HEK293 (cell line): ENCODE results near the gene ILK.

ENCODE experiments used
- CTCF ChIP-seq: fragments of 450-650 bp; formaldehyde crosslinking; IDR thresholded peaks from 2 replicates; pipeline ENCODE4 v1.5.1; 2016; ENCODE audit warnings: missing biosample characterization, missing genetic modification characterization
- GLI4 ChIP-seq: fragments of 450-650 bp; formaldehyde crosslinking; IDR thresholded peaks from 2 replicates; pipeline ENCODE4 v1.5.1; 2016; ENCODE audit warnings: missing biosample characterization, missing genetic modification characterization
- GLIS2 ChIP-seq: fragments of 450-650 bp; formaldehyde crosslinking; IDR thresholded peaks from 2 replicates; pipeline ENCODE4 v1.5.1; 2016; ENCODE audit warnings: missing biosample characterization, missing genetic modification characterization
- KLF17 ChIP-seq: fragments of 450-650 bp; formaldehyde crosslinking; IDR thresholded peaks from 2 replicates; pipeline ENCODE4 v1.5.1; 2016; ENCODE audit warnings: missing biosample characterization, missing genetic modification characterization
- OVOL3 ChIP-seq: fragments of 450-650 bp; formaldehyde crosslinking; IDR thresholded peaks from 2 replicates; pipeline ENCODE4 v1.5.1; 2016; ENCODE audit warnings: missing biosample characterization, missing genetic modification characterization
- PRDM1 ChIP-seq: fragments of 450-650 bp; formaldehyde crosslinking; IDR thresholded peaks from 2 replicates; pipeline ENCODE4; 2016; ENCODE audit warnings: missing biosample characterization, missing genetic modification characterization
- SALL2 ChIP-seq: fragments of 450-650 bp; formaldehyde crosslinking; IDR thresholded peaks from 2 replicates; pipeline ENCODE4 v1.5.0; 2017; ENCODE audit warnings: missing biosample characterization, mild to moderate bottlenecking, missing genetic modification characterization, borderline replicate concordance
- SETDB1 ChIP-seq: IDR thresholded peaks from one replicate; pipeline ENCODE4 v1.6.1; 2017; ENCODE audit warnings: mild to moderate bottlenecking, low read length, moderate library complexity, mixed read lengths; ENCODE audit not compliant: insufficient read length
- SP7 ChIP-seq: fragments of 450-650 bp; formaldehyde crosslinking; IDR thresholded peaks from 2 replicates; pipeline ENCODE4 v1.5.1; 2016; ENCODE audit warnings: missing biosample characterization, missing genetic modification characterization
- YY1 ChIP-seq: fragments of 450-650 bp; formaldehyde crosslinking; IDR thresholded peaks from 2 replicates; pipeline ENCODE4 v1.5.1; 2018; ENCODE audit warnings: missing biosample characterization, missing genetic modification characterization
- ZBTB11 ChIP-seq: fragments of 450-650 bp; formaldehyde crosslinking; conservative IDR thresholded peaks from 2 replicates; pipeline ENCODE4 v1.5.1; 2016; ENCODE audit warnings: low read depth, missing biosample characterization, missing genetic modification characterization
- ZBTB21 ChIP-seq: fragments of 450-650 bp; formaldehyde crosslinking; IDR thresholded peaks from 2 replicates; pipeline ENCODE4 v1.5.1; 2017; ENCODE audit warnings: missing biosample characterization, missing genetic modification characterization
- ZBTB48 ChIP-seq: fragments of 450-650 bp; formaldehyde crosslinking; IDR thresholded peaks from 2 replicates; pipeline ENCODE4 v1.5.1; 2016; ENCODE audit warnings: missing biosample characterization, missing genetic modification characterization
- ZFHX2 ChIP-seq: fragments of 450-650 bp; formaldehyde crosslinking; conservative IDR thresholded peaks from 2 replicates; pipeline ENCODE4 v1.5.1; 2016; ENCODE audit warnings: missing biosample characterization, missing genetic modification characterization
- ZFP3 ChIP-seq: fragments of 450-650 bp; formaldehyde crosslinking; IDR thresholded peaks from 2 replicates; pipeline ENCODE4 v1.5.1; 2016; ENCODE audit warnings: low read depth, missing biosample characterization, missing genetic modification characterization
- ZNF148 ChIP-seq: fragments of 450-650 bp; formaldehyde crosslinking; IDR thresholded peaks from 2 replicates; pipeline ENCODE4 v1.5.0; 2017; ENCODE audit warnings: missing biosample characterization, missing genetic modification characterization, borderline replicate concordance
- ZNF174 ChIP-seq: fragments of 450-650 bp; formaldehyde crosslinking; IDR thresholded peaks from 2 replicates; pipeline ENCODE4 v1.5.0; 2017; ENCODE audit warnings: missing biosample characterization, mild to moderate bottlenecking, missing genetic modification characterization
- ZNF211 ChIP-seq: fragments of 450-650 bp; formaldehyde crosslinking; IDR thresholded peaks from 2 replicates; pipeline ENCODE4 v1.5.1; 2016; ENCODE audit warnings: low read depth, missing biosample characterization, missing genetic modification characterization
- ZNF24 ChIP-seq: fragments of 450-650 bp; formaldehyde crosslinking; IDR thresholded peaks from 2 replicates; pipeline ENCODE4 v1.5.1; 2016; ENCODE audit warnings: missing biosample characterization, missing genetic modification characterization
- ZNF311 ChIP-seq: fragments of 450-650 bp; formaldehyde crosslinking; IDR thresholded peaks from 2 replicates; pipeline ENCODE4 v1.5.1; 2017; ENCODE audit warnings: missing biosample characterization, missing genetic modification characterization, borderline replicate concordance
- ZNF600 ChIP-seq: fragments of 450-650 bp; formaldehyde crosslinking; IDR thresholded peaks from 2 replicates; pipeline ENCODE4 v1.5.1; 2016; ENCODE audit warnings: missing biosample characterization, missing genetic modification characterization
- ZNF670 ChIP-seq: fragments of 450-650 bp; formaldehyde crosslinking; IDR thresholded peaks from 2 replicates; pipeline ENCODE4 v1.5.1; 2016; ENCODE audit warnings: missing biosample characterization, missing genetic modification characterization, low read depth
- ZNF707 ChIP-seq: fragments of 450-650 bp; formaldehyde crosslinking; IDR thresholded peaks from 2 replicates; pipeline ENCODE4 v1.5.1; 2016; ENCODE audit warnings: missing biosample characterization, missing genetic modification characterization
- ZNF776 ChIP-seq: fragments of 450-650 bp; formaldehyde crosslinking; IDR thresholded peaks from 2 replicates; pipeline ENCODE4 v1.5.0; 2017; ENCODE audit warnings: missing biosample characterization, missing genetic modification characterization, borderline replicate concordance
- ZSCAN30 ChIP-seq: fragments of 450-650 bp; IDR thresholded peaks from 2 replicates; pipeline ENCODE4 v1.5.1; 2018; ENCODE audit warnings: missing biosample characterization, mild to moderate bottlenecking, missing genetic modification characterization, moderate library complexity
- TF ChIP-seq, protein P1 (sequence below): fragments of 450-650 bp; IDR thresholded peaks from 2 replicates; pipeline ENCODE4 v1.5.1; 2018; ENCODE audit warnings: missing biosample characterization, mild to moderate bottlenecking, missing genetic modification characterization
- TF ChIP-seq, protein P2 (sequence below): fragments of 450-650 bp; formaldehyde crosslinking; IDR thresholded peaks from 2 replicates; pipeline ENCODE4 v1.5.1; 2016; ENCODE audit warnings: missing biosample characterization, missing genetic modification characterization, low read depth

ILK gene

GRCh38 chr11:6619004-6619745 lies 15.6 kb downstream of the ILK start, which contains the start of gene TPP1 (continued):
- TF ChIP-seq PRDM1 (tag by site-specific recombination) = peak; percentile 47; the same call in 1 of the 2 replicates
- no peak for TF ChIP-seq OVOL3 (tag by site-specific recombination)
- TF ChIP-seq ZFP3 (tag by site-specific recombination) = no peak
- TF ChIP-seq ZBTB48 (tag by site-specific recombination) = 0 out of 2 replicates have a peak, but pooled peaks have one; percentile 36
- TF ChIP-seq ZNF148 = no peak
- TF ChIP-seq ZNF776 (tag by site-specific recombination) = no peak
- TF ChIP-seq SALL2 (tag by site-specific recombination) = no peak
- peak; percentile 41 for TF ChIP-seq SP7 (tag by site-specific recombination)
- TF ChIP-seq ZNF24 (tag by site-specific recombination) = peak; percentile 80; the same call in 1 of the 2 replicates
- TF ChIP-seq ZNF211 (tag by site-specific recombination) = no peak
- TF ChIP-seq, protein P1, sequence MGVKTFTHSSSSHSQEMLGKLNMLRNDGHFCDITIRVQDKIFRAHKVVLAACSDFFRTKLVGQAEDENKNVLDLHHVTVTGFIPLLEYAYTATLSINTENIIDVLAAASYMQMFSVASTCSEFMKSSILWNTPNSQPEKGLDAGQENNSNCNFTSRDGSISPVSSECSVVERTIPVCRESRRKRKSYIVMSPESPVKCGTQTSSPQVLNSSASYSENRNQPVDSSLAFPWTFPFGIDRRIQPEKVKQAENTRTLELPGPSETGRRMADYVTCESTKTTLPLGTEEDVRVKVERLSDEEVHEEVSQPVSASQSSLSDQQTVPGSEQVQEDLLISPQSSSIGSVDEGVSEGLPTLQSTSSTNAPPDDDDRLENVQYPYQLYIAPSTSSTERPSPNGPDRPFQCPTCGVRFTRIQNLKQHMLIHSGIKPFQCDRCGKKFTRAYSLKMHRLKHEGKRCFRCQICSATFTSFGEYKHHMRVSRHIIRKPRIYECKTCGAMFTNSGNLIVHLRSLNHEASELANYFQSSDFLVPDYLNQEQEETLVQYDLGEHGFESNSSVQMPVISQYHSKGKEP (tag by site-specific recombination) = no peak
- peak; percentile 99 for TF ChIP-seq ZNF600
- no peak for TF ChIP-seq ZBTB21 (tag by site-specific recombination)
- TF ChIP-seq ZNF174 (tag by site-specific recombination) = no peak
- peak; percentile 58 for TF ChIP-seq ZBTB11 (tag by site-specific recombination)
- no peak for TF ChIP-seq ZNF707 (tag by site-specific recombination)
- no peak for TF ChIP-seq ZSCAN30 (tag by site-specific recombination)
- TF ChIP-seq ZFHX2 = peak; percentile 41
- TF ChIP-seq GLIS2 (tag by site-specific recombination) = peak; percentile 87
- TF ChIP-seq ZNF311 (tag by site-specific recombination) = no peak
- TF ChIP-seq CTCF = no peak
- TF ChIP-seq ZNF670 (tag by site-specific recombination) = no peak
- TF ChIP-seq SETDB1 = no peak
- TF ChIP-seq YY1 = no peak
- no peak for TF ChIP-seq KLF17 (tag by site-specific recombination)
- no peak for TF ChIP-seq GLI4 (tag by site-specific recombination)
- TF ChIP-seq, protein P2, sequence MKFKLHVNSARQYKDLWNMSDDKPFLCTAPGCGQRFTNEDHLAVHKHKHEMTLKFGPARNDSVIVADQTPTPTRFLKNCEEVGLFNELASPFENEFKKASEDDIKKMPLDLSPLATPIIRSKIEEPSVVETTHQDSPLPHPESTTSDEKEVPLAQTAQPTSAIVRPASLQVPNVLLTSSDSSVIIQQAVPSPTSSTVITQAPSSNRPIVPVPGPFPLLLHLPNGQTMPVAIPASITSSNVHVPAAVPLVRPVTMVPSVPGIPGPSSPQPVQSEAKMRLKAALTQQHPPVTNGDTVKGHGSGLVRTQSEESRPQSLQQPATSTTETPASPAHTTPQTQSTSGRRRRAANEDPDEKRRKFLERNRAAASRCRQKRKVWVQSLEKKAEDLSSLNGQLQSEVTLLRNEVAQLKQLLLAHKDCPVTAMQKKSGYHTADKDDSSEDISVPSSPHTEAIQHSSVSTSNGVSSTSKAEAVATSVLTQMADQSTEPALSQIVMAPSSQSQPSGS (tag by site-specific recombination) = no peak
